H9 (cell line): ENCODE data around the gene ODF2. TPM values are rescaled to one million over a fixed set of nuclear protein-coding genes. Genes with fewer than 3 reads are reported as not detected.

Experiments
- DNase-seq: peaks from one replicate; pipeline ENCODE4 v3.0.0-alpha.2; 2017
- H2AFZ ChIP-seq: one replicate; pipeline ENCODE4 v1.6.1; 2013; ENCODE audit warnings: mild to moderate bottlenecking, low read length, control low read depth, moderate library complexity
- H2AK5ac ChIP-seq: 2 replicates; pipeline ENCODE4 v1.6.1; 2013; ENCODE audit warnings: low read length, control low read depth, mixed read lengths; ENCODE audit not compliant: insufficient read length
- H2BK120ac ChIP-seq: one replicate; pipeline ENCODE4 v1.6.1; 2013; ENCODE audit warnings: low read depth, mild to moderate bottlenecking, low read length, control low read depth, inconsistent platforms; ENCODE audit not compliant: poor library complexity, severe bottlenecking
- H2BK12ac ChIP-seq: 2 replicates; pipeline ENCODE4 v1.6.1; 2013; ENCODE audit warnings: low read length, control low read depth, mixed read lengths, low read depth; ENCODE audit not compliant: insufficient read length
- H2BK15ac ChIP-seq: 2 replicates; pipeline ENCODE4 v1.6.1; 2013; ENCODE audit warnings: low read depth, low read length, control low read depth
- H2BK20ac ChIP-seq: one replicate; pipeline ENCODE4 v1.6.1; 2013; ENCODE audit warnings: low read depth, mild to moderate bottlenecking, low read length, control low read depth, inconsistent platforms; ENCODE audit not compliant: poor library complexity, severe bottlenecking
- H2BK5ac ChIP-seq: 2 replicates; pipeline ENCODE4 v1.6.1; 2013; ENCODE audit warnings: low read length, control low read depth, mixed read lengths; ENCODE audit not compliant: insufficient read length
- H3K14ac ChIP-seq: 2 replicates; pipeline ENCODE4 v1.6.1; 2013; ENCODE audit warnings: low read length, control low read depth; ENCODE audit not compliant: insufficient read depth
- H3K18ac ChIP-seq: 2 replicates; pipeline ENCODE4 v1.6.1; 2013; ENCODE audit warnings: low read depth, mild to moderate bottlenecking, mixed read lengths, low read length, control low read depth; ENCODE audit not compliant: insufficient read length
- H3K23ac ChIP-seq: 2 replicates; pipeline ENCODE4 v1.6.1; 2013; ENCODE audit warnings: low read length, control low read depth, mixed read lengths, low read depth; ENCODE audit not compliant: insufficient read length
- H3K23me2 ChIP-seq: 2 replicates; pipeline ENCODE4 v1.6.1; 2013; ENCODE audit warnings: low read depth, mild to moderate bottlenecking, mixed read lengths, low read length, control low read depth; ENCODE audit not compliant: insufficient read length, poor library complexity, severe bottlenecking
- H3K27ac ChIP-seq: 2 replicates; pipeline ENCODE4 v1.5.1; 2013; ENCODE audit warnings: low read length, control low read depth, mixed read lengths, low read depth; ENCODE audit not compliant: insufficient read length
- H3K27me3 ChIP-seq: 2 replicates; pipeline ENCODE4 v1.6.1; 2013; ENCODE audit warnings: low read length, control low read depth, inconsistent platforms; ENCODE audit not compliant: insufficient read depth
- H3K4ac ChIP-seq: 2 replicates; pipeline ENCODE4 v1.6.1; 2013; ENCODE audit warnings: low read depth, mild to moderate bottlenecking, control low read depth, inconsistent platforms, low read length, moderate library complexity
- H3K4me1 ChIP-seq: 2 replicates; pipeline ENCODE4 v1.6.1; 2013; ENCODE audit warnings: low read length, control low read depth, inconsistent platforms; ENCODE audit not compliant: insufficient read depth
- H3K4me2 ChIP-seq: 2 replicates; pipeline ENCODE4 v1.6.1; 2013; ENCODE audit warnings: low read length, control low read depth, mixed read lengths; ENCODE audit not compliant: insufficient read length, insufficient read depth
- H3K56ac ChIP-seq: 2 replicates; pipeline ENCODE4 v1.6.1; 2013; ENCODE audit warnings: low read depth, mild to moderate bottlenecking, mixed read lengths, low read length, control low read depth; ENCODE audit not compliant: insufficient read length
- H3K79me1 ChIP-seq: 2 replicates; pipeline ENCODE4 v1.6.1; 2013; ENCODE audit warnings: low read depth, mild to moderate bottlenecking, moderate library complexity, low read length, control low read depth, inconsistent platforms; ENCODE audit not compliant: insufficient read depth, poor library complexity, severe bottlenecking
- H3K79me2 ChIP-seq: 2 replicates; pipeline ENCODE4 v1.6.1; 2013; ENCODE audit warnings: low read length, control low read depth, inconsistent platforms; ENCODE audit not compliant: insufficient read depth
- H3K9ac ChIP-seq: 2 replicates; pipeline ENCODE4 v1.6.1; 2013; ENCODE audit warnings: low read length, control low read depth, mixed read lengths; ENCODE audit not compliant: insufficient read length; ENCODE audit errors: extremely low read depth
- H3K9me3 ChIP-seq: one replicate; pipeline ENCODE4 v1.6.1; 2013; ENCODE audit warnings: low read depth, low read length, inconsistent platforms; ENCODE audit not compliant: control insufficient read depth
- H3T11ph ChIP-seq: one replicate; pipeline ENCODE4 v1.6.1; 2013; ENCODE audit warnings: mild to moderate bottlenecking, low read length, control low read depth, inconsistent platforms
- H4K20me1 ChIP-seq: one replicate; pipeline ENCODE4 v1.6.1; 2013; ENCODE audit not compliant: control insufficient read depth, insufficient read length, insufficient read depth
- H4K5ac ChIP-seq: 2 replicates; pipeline ENCODE4 v1.6.1; 2013; ENCODE audit warnings: low read depth, mild to moderate bottlenecking, mixed read lengths, low read length, control low read depth; ENCODE audit not compliant: insufficient read length
- H4K8ac ChIP-seq: replicated peaks from 2 replicates; pipeline ENCODE4 v1.6.1; 2013; ENCODE audit warnings: low read length, control low read depth, mixed read lengths, low read depth; ENCODE audit not compliant: insufficient read length
- H4K91ac ChIP-seq: 2 replicates; pipeline ENCODE4 v1.6.1; 2013; ENCODE audit warnings: low read depth, mild to moderate bottlenecking, moderate library complexity, mixed read lengths, low read length, control low read depth; ENCODE audit not compliant: insufficient read length
- H3K27ac Mint-ChIP-seq, 3 experiments: 2 replicates in 2 of 3; 3 replicates in 1 of 3; pipeline ENCODE4 v1.8.0; 2020 to 2021; ENCODE audit warnings: mixed read lengths in 3 of 3, mild to moderate bottlenecking in 1 of 3, moderate library complexity in 1 of 3
- H3K27me3 Mint-ChIP-seq: 2 replicates; pipeline ENCODE4 v1.8.0; 2021; ENCODE audit warnings: low read depth, mild to moderate bottlenecking, moderate library complexity, mixed read lengths
- H3K36me3 Mint-ChIP-seq, 3 experiments: 2 replicates in 2 of 3; 3 replicates in 1 of 3; pipeline ENCODE4 v1.8.0; 2020 to 2021; ENCODE audit warnings: low read depth in 3 of 3, mixed read lengths in 3 of 3; ENCODE audit not compliant: insufficient read depth in 1 of 3
- H3K4me1 Mint-ChIP-seq, 2 experiments: 2 replicates each; pipeline ENCODE4 v1.8.0; 2020; ENCODE audit warnings: mixed read lengths in 2 of 2
- H3K4me3 Mint-ChIP-seq, 2 experiments: 2 replicates in 1 of 2; 3 replicates in 1 of 2; pipeline ENCODE4 v1.8.0; 2020 to 2021; ENCODE audit warnings: mild to moderate bottlenecking in 2 of 2, mixed read lengths in 2 of 2, moderate library complexity in 1 of 2
- H3K9me3 Mint-ChIP-seq, 2 experiments: 2 replicates in 1 of 2; 3 replicates in 1 of 2; pipeline ENCODE4 v1.8.0; 2020; ENCODE audit warnings: mild to moderate bottlenecking in 2 of 2, mixed read lengths in 2 of 2, moderate library complexity in 1 of 2
- WGBS: extraction: QIAGEN DNeasy Blood & Tissue Kit; methylation state at CpG from one replicate; pipeline ENCODE4 v1.1.7; 2013; ENCODE audit warnings: missing lambda C conversion rate, low lambda C conversion rate, mixed read lengths; ENCODE audit not compliant: insufficient read length; ENCODE audit errors: extremely low coverage; 5-methylcytosine and 5-hydroxymethylcytosine counted together
- total RNA-seq: library from RNA; stranded (reverse); gene quantifications from 2 replicates; pipeline ENCODE4 v1.2.1, GENCODE V29; 2021
- TF ChIP-seq, protein P1 (sequence below): fragments of 200-600 bp; sonication (generic); conservative IDR thresholded peaks from 3 replicates; pipeline ENCODE4 v1.8.0; 2021; ENCODE audit warnings: antibody characterized with exemption, mild to moderate bottlenecking

Gene ODF2
- total RNA-seq, 1 experiment from 2014 or later, result 16.7 TPM

DNA sequence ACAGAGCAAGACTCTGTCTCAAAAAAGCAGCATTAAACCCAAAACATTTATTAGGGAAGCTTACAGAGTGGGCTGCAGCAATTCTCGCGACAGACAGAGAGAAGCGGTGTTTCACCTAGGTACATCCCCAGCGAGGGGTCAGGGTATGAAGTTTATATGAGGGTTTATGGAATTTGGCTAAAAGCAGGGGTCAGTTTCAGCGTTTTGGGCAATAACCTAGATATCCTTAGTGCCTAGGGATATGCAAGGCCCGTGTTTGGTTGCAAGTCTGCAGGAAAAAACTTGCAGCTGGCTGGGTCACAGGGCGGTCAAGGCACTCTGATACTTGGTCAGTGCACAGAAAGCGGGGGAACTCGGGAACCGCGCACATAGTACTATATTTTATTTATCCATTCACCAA lies 48.1 kb downstream of the ODF2 start:
- Histone ChIP-seq H2BK20ac (no peak overlapping the region), H4K91ac (no peak overlapping the region), H3K79me1 (no peaks in the 10 kb centered on the region), H3K4ac (no peak overlapping the region), H3K4me2 (peak overlapping the region; percentile 77), H3K79me2 (no peaks in the 10 kb centered on the region), H3K18ac (no peak overlapping the region), H3K14ac (no peak overlapping the region), H3K23ac (no peak overlapping the region), H3K27me3 (no peaks in the 10 kb centered on the region), H4K20me1 (no peaks in the 10 kb centered on the region), H3K9me3 (no peaks in the 10 kb centered on the region), H3K27ac (no peak overlapping the region), H3K56ac (no peak overlapping the region), H3K23me2 (peaks cover 14% of the 10 kb centered on the region), H3T11ph (no peak overlapping the region), H2AK5ac (no peak overlapping the region), H2BK12ac (no peak overlapping the region), H3K4me1 (no peaks in the 10 kb centered on the region), H2AFZ (no peak overlapping the region), H2BK120ac (no peak overlapping the region), H2BK5ac (no peak overlapping the region), H3K9ac (no peak overlapping the region), H4K8ac (no peak overlapping the region), H4K5ac (no peak overlapping the region), H2BK15ac (no peak overlapping the region)
- Mint-ChIP-seq H3K27ac (no peak overlapping the region), H3K36me3 (peaks cover 0 to 15% (median 1%) of the 10 kb centered on the region in 3 experiments; a peak in 3 of 7 replicates), H3K4me1 (peaks cover 4 to 8% of the 10 kb centered on the region in 2 experiments), H3K27me3 (no peaks in the 10 kb centered on the region), H3K4me3 (peak overlapping the region; percentile 99 to 100), H3K9me3 (no peaks in the 10 kb centered on the region)
- DNase-seq, result no peak
- WGBS, result no CpG with 5 or more reads among the region's 11 CpGs
- TF ChIP-seq, protein P1, sequence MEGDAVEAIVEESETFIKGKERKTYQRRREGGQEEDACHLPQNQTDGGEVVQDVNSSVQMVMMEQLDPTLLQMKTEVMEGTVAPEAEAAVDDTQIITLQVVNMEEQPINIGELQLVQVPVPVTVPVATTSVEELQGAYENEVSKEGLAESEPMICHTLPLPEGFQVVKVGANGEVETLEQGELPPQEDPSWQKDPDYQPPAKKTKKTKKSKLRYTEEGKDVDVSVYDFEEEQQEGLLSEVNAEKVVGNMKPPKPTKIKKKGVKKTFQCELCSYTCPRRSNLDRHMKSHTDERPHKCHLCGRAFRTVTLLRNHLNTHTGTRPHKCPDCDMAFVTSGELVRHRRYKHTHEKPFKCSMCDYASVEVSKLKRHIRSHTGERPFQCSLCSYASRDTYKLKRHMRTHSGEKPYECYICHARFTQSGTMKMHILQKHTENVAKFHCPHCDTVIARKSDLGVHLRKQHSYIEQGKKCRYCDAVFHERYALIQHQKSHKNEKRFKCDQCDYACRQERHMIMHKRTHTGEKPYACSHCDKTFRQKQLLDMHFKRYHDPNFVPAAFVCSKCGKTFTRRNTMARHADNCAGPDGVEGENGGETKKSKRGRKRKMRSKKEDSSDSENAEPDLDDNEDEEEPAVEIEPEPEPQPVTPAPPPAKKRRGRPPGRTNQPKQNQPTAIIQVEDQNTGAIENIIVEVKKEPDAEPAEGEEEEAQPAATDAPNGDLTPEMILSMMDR, result no peak
